GM04503 (cell line): ENCODE measurements around the gene BEX1.
"Not testable (repeated sequence)": the region's sequence is repeated elsewhere in the genome, so short reads cannot be mapped to it uniquely, and the experiment has no call there.

Experiments used
- DNase-seq: peaks from one replicate; pipeline ENCODE4 v3.0.0-alpha.2; 2012; ENCODE audit warnings: low read depth

The BEX1 gene

GRCh38 chrX:103063918-103064434 is at the start of gene BEX1:
BEX1 (minus strand) TSS chrX:103064171; CDS start chrX:103063274, 897 bp downstream.
- no peak for DNase-seq

DNA sequence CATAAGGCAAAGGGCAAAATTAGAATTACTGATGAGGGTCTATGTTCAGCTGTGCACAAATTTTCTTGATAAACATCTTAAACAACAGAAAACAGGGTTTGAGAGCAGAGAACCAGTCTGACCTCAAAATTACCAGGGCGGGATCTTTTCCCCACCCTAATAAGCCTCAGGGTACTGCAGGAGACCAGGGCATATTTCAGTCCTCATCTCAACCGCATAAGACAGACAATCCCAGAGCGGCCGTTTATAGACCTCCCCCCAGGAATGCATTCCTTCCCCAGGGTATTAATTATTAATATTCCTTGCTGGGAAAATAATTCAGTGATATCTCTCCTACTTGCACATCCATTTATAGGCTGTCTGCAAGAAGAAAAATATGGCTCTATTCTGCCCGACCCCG is 45.5 kb upstream of the BEX1 start:
- not testable (repeated sequence) for DNase-seq

- DNase-seq, result no peak
Observed at GRCh38 chrX:103107836-103108235, 43.9 kb upstream of the BEX1 start.

- not testable (repeated sequence) for DNase-seq
Observed at GRCh38 chrX:103107227-103107737, 43.3 kb upstream of the BEX1 start.

- DNase-seq, result not testable (repeated sequence)
Observed at GRCh38 chrX:103104370-103104769, 40.4 kb upstream of the BEX1 start.

GRCh38 chrX:103103866-103104265 is 39.9 kb upstream of the BEX1 start:
- not testable (repeated sequence) for DNase-seq

DNA sequence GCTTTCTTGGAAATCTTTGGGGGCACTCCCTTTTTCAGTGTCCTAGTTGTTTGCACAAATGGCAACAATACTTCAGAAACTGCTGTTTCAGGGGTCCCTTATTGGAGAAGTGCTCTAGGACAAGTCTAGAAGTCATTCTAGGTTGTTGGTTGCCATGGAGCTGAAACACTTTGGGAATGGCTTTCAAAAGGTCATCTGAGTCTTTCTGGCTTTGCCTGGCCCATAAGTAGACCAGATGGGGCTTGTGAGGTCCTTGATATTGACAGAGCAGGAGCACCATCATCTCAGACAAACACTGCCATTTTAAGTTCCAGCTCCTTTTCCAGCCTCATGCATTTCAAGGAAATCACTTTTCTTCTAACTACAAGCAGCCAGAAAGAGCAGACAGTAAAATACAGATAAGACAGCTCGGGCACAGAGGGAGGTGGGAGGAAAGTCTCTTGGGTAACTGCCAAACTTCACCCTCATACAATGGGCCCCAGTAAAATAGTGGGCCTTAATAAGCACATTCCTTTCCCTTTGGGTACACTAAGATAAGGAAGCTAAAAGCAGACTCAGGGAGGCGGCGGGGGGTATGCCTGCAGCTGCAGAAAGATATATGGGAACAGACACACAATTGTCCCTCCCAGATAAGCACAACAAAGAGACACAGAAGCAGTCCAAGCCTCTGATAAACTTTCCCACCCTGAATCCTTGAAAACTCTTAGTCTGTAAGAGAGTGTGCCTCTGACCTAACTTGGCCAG is 37.5 kb upstream of the BEX1 start:
- DNase-seq, result no peak

DNA sequence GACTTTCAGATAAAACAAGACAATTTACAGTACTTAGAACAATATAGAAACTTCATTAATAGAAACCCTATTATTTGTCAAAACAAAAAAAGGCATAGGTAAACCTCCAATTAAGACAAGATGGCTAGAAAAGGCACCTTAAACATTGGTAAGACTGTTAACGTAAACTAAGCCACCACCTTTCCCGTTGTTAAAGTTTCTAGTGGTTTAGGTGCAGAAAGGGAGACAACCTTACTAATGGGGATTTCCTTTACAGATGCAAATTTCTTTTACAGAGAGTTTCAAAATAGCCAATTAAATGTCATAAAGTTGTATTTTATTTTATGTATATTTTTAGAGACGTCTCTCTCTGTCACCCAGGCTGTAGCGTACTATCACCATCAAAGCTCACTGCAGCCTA is 36.5 kb upstream of the BEX1 start:
- no peak for DNase-seq

GRCh38 chrX:103099691-103100090 is 35.7 kb upstream of the BEX1 start:
- DNase-seq, result no peak

DNA sequence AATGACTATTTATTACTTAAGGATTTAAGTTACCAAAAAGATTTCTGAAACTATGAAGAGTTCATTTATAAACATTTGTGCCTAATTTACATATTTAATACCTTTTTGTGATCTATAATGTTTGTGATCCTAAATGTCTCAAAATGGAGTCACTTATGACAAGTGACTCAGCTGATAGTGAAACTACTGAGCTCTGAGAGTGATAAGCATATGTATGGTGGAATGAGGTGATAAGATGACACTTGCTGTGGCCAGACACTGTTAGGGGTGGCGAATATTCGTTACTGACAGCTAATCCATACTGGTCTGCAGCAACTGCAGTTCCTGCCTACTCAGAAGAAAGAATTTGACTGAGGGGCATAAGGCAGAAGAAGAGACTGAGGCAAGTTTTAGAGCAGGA is 34.5 kb upstream of the BEX1 start:
- no peak for DNase-seq

- DNase-seq, result no peak
Observed at GRCh38 chrX:103092942-103093341, 29.0 kb upstream of the BEX1 start, which contains the start of gene NXF3. NXF3 (minus strand) TSS chrX:103093143; CDS start chrX:103093023, 120 bp downstream.

GRCh38 chrX:103081051-103081450 is 17.1 kb upstream of the BEX1 start:
- DNase-seq, result no peak

GRCh38 chrX:103073467-103073866 is 9.5 kb upstream of the BEX1 start:
- DNase-seq, result no peak

DNA sequence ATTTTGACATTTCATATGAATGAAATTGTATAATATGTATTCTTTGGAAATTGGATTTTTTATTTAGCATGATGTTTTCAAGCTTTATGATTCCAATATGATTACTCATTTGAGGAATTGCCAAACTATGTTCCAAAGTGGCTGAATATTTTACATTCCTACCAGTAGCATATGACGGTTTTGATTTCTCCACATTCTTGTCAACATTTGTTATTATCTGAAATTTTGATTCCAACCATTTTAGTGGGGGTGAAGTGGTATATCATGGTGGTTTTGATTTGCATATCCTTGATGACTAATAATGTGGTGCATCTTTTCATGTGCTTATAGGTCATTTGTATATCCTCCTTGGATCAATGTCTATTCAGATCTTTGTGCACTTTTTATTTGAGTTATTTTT is 2.6 kb upstream of the BEX1 start:
- DNase-seq, result no peak

- DNase-seq, result no peak
Observed at GRCh38 chrX:103063191-103063845, 653 bp downstream of the BEX1 start.

GRCh38 chrX:103061486-103061885 is 2.5 kb downstream of the BEX1 start:
- no peak for DNase-seq

DNA sequence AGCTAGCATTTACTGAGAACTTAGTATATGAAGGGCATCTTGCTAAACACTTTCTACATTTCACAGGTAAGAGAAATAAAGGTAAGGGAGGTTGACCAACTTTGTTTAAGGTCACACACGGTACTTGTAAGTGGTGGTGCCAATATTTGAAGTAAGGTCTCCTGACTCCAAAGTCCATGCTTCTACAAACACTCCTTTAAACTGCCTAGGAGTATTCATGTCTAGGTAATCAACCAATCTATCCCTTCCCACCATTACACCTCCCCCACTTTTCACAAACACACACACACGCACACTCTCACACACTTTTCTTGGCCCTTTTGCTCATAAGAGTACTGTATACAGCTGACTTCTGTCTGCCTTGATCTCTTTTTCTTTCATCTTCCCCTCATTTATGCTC is 7.1 kb downstream of the BEX1 start:
- no peak for DNase-seq

- no peak for DNase-seq
Observed at GRCh38 chrX:103052625-103053024, 11.3 kb downstream of the BEX1 start.

DNA sequence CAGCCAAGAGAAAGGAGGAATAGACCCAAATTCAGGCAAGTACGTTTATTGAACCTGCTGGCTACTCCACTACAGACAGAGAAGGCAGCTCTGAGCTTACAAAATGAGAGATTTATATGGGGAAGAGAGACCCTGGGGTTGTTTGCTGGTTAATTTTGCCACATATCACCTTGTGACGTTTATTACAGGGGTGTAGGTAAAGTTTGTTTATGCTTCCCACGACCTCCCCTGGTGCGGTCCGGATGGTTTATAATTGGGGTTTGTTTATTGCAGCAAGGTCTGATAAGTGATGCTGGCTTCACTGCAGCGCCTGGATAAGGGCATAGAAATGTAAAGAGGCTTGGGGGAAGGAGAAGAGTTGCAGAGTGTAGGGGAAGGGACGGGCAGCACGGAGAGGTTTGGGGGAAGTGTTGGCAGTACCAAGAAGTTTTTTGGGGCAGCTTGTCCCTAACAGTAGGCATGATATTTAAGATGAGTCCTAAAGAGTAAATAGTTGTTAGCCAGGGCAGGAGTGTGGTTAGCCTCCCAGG is 12.6 kb downstream of the BEX1 start:
- no peak for DNase-seq

- DNase-seq, result not testable (repeated sequence)
Observed at GRCh38 chrX:103033371-103033770, 30.6 kb downstream of the BEX1 start.

- DNase-seq, result no peak
Observed at GRCh38 chrX:103017542-103017941, 46.4 kb downstream of the BEX1 start.

DNA sequence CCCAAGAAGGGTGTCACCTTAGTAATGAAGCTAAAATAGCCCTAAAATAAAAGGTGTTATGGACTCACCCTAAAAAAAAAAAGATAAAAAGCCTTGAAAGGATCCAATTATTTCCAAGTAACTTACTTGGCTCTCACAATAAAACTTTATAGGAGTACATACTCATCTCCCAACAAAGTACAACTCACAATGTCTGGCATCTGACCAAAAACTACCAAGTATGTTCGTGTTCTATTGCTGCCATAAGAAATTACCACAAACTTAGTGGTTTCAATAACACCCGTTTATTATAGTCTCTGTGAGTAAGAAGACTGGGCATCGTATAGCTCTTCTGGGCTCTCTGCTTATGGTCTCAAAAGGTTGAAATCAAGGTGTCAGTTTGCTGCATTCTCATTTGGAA is 51.0 kb downstream of the BEX1 start:
- DNase-seq, result no peak
